SU-DHL-6 (cell line): Measurements from ENCODE around the gene MLC1.

Experiments used
- H2AFZ ChIP-seq: fragments of 200-600 bp; sonication (generic); 2 replicates; pipeline ENCODE4 v1.6.1; 2014; ENCODE audit warnings: low read depth, mild to moderate bottlenecking, moderate library complexity, mixed read lengths, antibody characterized with exemption, low read length; ENCODE audit not compliant: severe bottlenecking
- H3F3A ChIP-seq: fragments of 200-600 bp; shearing (Covaris generic); 2 replicates; pipeline ENCODE4 v1.6.0; 2016; ENCODE audit warnings: antibody characterized with exemption, mild to moderate bottlenecking; ENCODE audit not compliant: insufficient read depth
- H3K27ac ChIP-seq: fragments of 200-600 bp; sonication (generic); 2 replicates; pipeline ENCODE4 v1.5.1; 2016; ENCODE audit warnings: low read depth, mild to moderate bottlenecking, low read length, moderate library complexity, mixed read lengths
- H3K27me3 ChIP-seq: fragments of 200-600 bp; sonication (generic), shearing (Covaris generic); 2 replicates; pipeline ENCODE4 v1.6.0; 2014; ENCODE audit warnings: mild to moderate bottlenecking, low read length
- H3K36me3 ChIP-seq: fragments of 200-600 bp; sonication (generic); 2 replicates; pipeline ENCODE4 v1.6.1; 2014; ENCODE audit warnings: mild to moderate bottlenecking, low read length, mixed read lengths
- H3K4me2 ChIP-seq: fragments of 300-600, 200-600 bp; shearing (Covaris generic), sonication (generic); 2 replicates; pipeline ENCODE4 v1.6.0; 2014; ENCODE audit warnings: low read length, low read depth, mild to moderate bottlenecking; ENCODE audit not compliant: poor library complexity, severe bottlenecking
- H3K4me3 ChIP-seq: fragments of 200-600 bp; sonication (generic); 2 replicates; pipeline ENCODE4 v1.5.1; 2014; ENCODE audit warnings: antibody characterized with exemption, low read length, mild to moderate bottlenecking, mixed read lengths; ENCODE audit not compliant: insufficient read depth, poor library complexity, severe bottlenecking
- H3K79me2 ChIP-seq: fragments of 200-600 bp; sonication (generic); 2 replicates; pipeline ENCODE4 v1.6.1; 2014; ENCODE audit warnings: mild to moderate bottlenecking, low read length, moderate library complexity; ENCODE audit not compliant: insufficient read depth
- H3K9ac ChIP-seq: fragments of 200-600 bp; sonication (generic); 2 replicates; pipeline ENCODE4 v1.7.0; 2014; ENCODE audit warnings: mild to moderate bottlenecking, low read length
- H3K9me2 ChIP-seq: fragments of 200-600 bp; sonication (generic); replicated peaks from 2 replicates; pipeline ENCODE4 v1.6.1; 2014; ENCODE audit warnings: low read length; ENCODE audit not compliant: insufficient read depth
- H3K9me3 ChIP-seq: fragments of 200-600 bp; sonication (generic); 2 replicates; pipeline ENCODE4 v1.6.1; 2014; ENCODE audit warnings: low read length, mixed read lengths; ENCODE audit not compliant: insufficient read depth
- H4K20me1 ChIP-seq: fragments of 200-600 bp; sonication (generic); 2 replicates; pipeline ENCODE4 v1.6.1; 2014; ENCODE audit warnings: low read depth, mild to moderate bottlenecking, antibody characterized with exemption, low read length, moderate library complexity, mixed read lengths
- CTCF ChIP-seq: fragments of 200-600 bp; sonication (generic); IDR thresholded peaks from one replicate; pipeline ENCODE4 v1.5.1; 2017; ENCODE audit warnings: antibody characterized with exemption, mild to moderate bottlenecking, low read length, moderate library complexity; ENCODE audit not compliant: insufficient read depth, poor library complexity, severe bottlenecking
- EZH2phosphoT487 ChIP-seq: fragments of 200-600 bp; sonication (generic), shearing (Covaris generic); conservative IDR thresholded peaks from 2 replicates; pipeline ENCODE4 v1.6.1; 2018; ENCODE audit warnings: mild to moderate bottlenecking, antibody characterized with exemption, low read length, moderate library complexity, mixed read lengths

MLC1 gene

DNA sequence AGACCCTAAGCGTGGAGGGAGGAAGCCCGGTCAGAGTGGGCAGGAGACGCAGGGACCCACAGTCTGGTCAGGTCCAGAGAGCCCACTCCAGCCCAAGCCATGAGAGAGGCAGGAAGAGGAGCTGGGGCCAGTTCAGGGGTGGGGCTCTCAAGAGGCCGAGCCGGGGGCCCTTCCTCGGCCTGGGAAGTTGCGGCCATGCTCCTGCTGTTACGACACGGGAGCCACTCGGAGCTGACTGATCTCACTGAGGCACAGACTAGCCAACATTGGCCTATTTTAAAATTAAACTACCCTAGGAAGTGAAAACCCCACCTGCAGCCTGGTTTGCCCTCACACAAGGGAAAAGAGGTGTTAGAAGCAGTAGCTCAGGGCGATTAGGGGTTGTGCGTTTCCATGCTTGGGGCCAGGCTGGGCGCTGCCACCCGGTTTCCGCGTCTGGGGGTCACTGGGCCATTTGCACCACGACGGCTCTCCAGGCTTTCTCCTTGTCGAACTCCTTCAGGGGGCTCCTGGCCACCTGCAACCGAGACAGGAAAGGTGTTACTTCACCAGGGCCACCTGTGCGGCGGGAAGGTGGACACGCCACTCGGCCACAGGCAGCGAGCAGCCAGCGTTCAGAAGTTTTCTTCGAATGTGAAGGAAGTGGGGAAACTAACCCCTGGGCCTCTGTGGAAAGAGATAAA is 23.9 kb downstream of the MLC1 start:
- H4K20me1 ChIP-seq = no peaks in the 10 kb centered on the region
- H3K79me2 ChIP-seq = no peaks in the 10 kb centered on the region
- H3K4me2 ChIP-seq = no peak overlapping the region
- H3K27me3 ChIP-seq = no peaks in the 10 kb centered on the region
- no peak overlapping the region for H2AFZ ChIP-seq
- no peaks in the 10 kb centered on the region for H3K9me3 ChIP-seq
- H3K9ac ChIP-seq = no peak overlapping the region
- no peak overlapping the region for H3K4me3 ChIP-seq
- H3K27ac ChIP-seq = no peak overlapping the region
- H3K9me2 ChIP-seq = no peaks in the 10 kb centered on the region
- no peaks in the 10 kb centered on the region for H3F3A ChIP-seq
- no peak for TF ChIP-seq EZH2phosphoT487
- no peak for TF ChIP-seq CTCF
- H3K36me3 ChIP-seq = no peaks in the 10 kb centered on the region

DNA sequence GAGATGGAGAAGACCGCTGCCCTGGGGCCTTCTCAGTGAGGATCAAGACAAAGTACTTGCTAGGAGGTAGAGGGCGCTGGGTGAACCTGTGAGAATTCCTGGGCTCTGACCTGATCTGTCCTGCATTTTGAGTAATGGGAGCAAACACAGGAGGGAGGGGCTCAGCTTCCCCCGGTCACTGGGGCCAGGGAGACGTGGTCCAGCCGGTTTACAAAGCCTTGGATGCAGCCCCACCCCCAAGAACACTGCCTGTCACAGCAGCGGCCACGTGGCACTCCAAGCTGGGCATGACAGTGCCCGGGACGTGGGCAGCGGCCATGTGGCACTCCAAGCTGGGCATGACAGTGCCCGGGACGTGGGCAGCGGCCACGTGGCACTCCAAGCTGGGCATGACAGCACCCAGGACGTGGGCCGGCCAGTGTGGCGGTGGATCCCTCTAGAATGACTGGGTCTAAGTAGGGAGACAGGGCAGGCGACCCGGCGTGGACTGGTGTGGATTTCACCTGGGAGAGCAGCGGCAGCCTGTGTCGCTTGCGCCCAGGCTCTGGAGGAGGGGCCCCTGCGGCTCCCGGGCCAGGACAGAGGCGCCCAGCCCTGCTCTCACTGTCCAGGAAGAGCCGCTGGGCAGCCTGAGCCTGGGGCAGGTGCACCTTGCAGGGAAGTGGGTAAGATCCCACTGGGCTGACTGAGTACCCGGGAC is 24.6 kb downstream of the MLC1 start:
- no peaks in the 10 kb centered on the region for H4K20me1 ChIP-seq
- H3K27ac ChIP-seq = no peak overlapping the region

GRCh38 chr22:50059881-50060262 is 25.4 kb downstream of the MLC1 start:
- H3K27me3 ChIP-seq = no peaks in the 10 kb centered on the region
- H3K9me3 ChIP-seq = no peaks in the 10 kb centered on the region
- H3K9ac ChIP-seq = no peak overlapping the region

More for the DNA sequence above, 24.6 kb downstream of the MLC1 start:
- H3K27me3 ChIP-seq = no peaks in the 10 kb centered on the region
- H3F3A ChIP-seq = no peaks in the 10 kb centered on the region
- H3K4me2 ChIP-seq = no peak overlapping the region
- no peaks in the 10 kb centered on the region for H3K9me2 ChIP-seq
- H3K36me3 ChIP-seq = no peaks in the 10 kb centered on the region
- no peak overlapping the region for H3K4me3 ChIP-seq
- H2AFZ ChIP-seq = no peak overlapping the region
- H3K9ac ChIP-seq = no peak overlapping the region
- TF ChIP-seq EZH2phosphoT487 (no peak), CTCF (no peak)
- no peaks in the 10 kb centered on the region for H3K9me3 ChIP-seq
- no peaks in the 10 kb centered on the region for H3K79me2 ChIP-seq

More at GRCh38 chr22:50059881-50060262, 25.4 kb downstream of the MLC1 start:
- Histone ChIP-seq H3K9me2 (no peaks in the 10 kb centered on the region), H4K20me1 (no peaks in the 10 kb centered on the region), H3K36me3 (no peaks in the 10 kb centered on the region), H3K79me2 (no peaks in the 10 kb centered on the region), H3K27ac (no peak overlapping the region), H2AFZ (no peak overlapping the region), H3K4me2 (no peak overlapping the region), H3K4me3 (no peak overlapping the region), H3F3A (no peaks in the 10 kb centered on the region)
- TF ChIP-seq EZH2phosphoT487 (no peak), CTCF (no peak)
